H1 (cell line): Measurements from ENCODE around the gene CCNI. TPM values are rescaled to one million over a fixed set of nuclear protein-coding genes. Genes with fewer than 3 reads are reported as not detected.

ENCODE experiments used
- ASH2L ChIP-seq: fragments of 200-600, 300-600 bp; sonication (generic); IDR thresholded peaks from one replicate; pipeline ENCODE4 v1.7.1; 2017; ENCODE audit warnings: low read length
- MAFK ChIP-seq: IDR thresholded peaks from 2 replicates; pipeline ENCODE4 v1.6.1; 2012; ENCODE audit warnings: low read depth, mild to moderate bottlenecking, improper control_type of control experiment, low read length
- POU5F1 ChIP-seq: IDR thresholded peaks from 2 replicates; pipeline ENCODE4 v1.6.1; 2011; ENCODE audit warnings: low read depth, mild to moderate bottlenecking, low read length, moderate library complexity
- RXRA ChIP-seq: IDR thresholded peaks from 2 replicates; pipeline ENCODE4 v1.6.1; 2011; ENCODE audit warnings: low read depth, mild to moderate bottlenecking, low read length, moderate library complexity; ENCODE audit not compliant: insufficient read depth
- TAF1 ChIP-seq: IDR thresholded peaks from 2 replicates; pipeline ENCODE4 v1.6.1; 2011; ENCODE audit warnings: mild to moderate bottlenecking, low read depth, low read length
- ZNF274 ChIP-seq: IDR thresholded peaks from 2 replicates; pipeline ENCODE4 v1.7.0; 2012; ENCODE audit warnings: low read length, borderline replicate concordance; ENCODE audit errors: extremely low read depth
- polyA plus RNA-seq, 7 experiments: library from polyadenylated mRNA; depleted of rRNA in 3 of 7; stranded (reverse) in 5 of 7; unstranded in 2 of 7; fragments of >200 nt in 5 of 7; fragments of 200-250 nt in 2 of 7; gene quantifications; 1 replicate in 5 of 7; 2 replicates in 1 of 7; 4 replicates in 1 of 7; pipeline versions ENCODE4 v1.2.1 to v1.2.3, GENCODE V29; 2011 to 2013; ENCODE audit warnings: missing spikeins in 2 of 7, mixed read lengths in 2 of 7
- total RNA-seq: library from RNA; stranded (reverse); fragmentation: NEBNext Ultra II Directional; extraction: Animal tissue kit (Norgen Biotek cat#: 25700); gene quantifications from 2 replicates; pipeline ENCODE4 v1.2.1, GENCODE V29; 2021

The CCNI gene
- total and polyA plus RNA-seq, 2 of the 8 experiments (the other 6 are each of a cell fraction or from before 2014, with no cell fraction given), result 97.8 to 234 TPM

- TF ChIP-seq RXRA, result no peak
- no peak for TF ChIP-seq ZNF274
- TF ChIP-seq POU5F1, result no peak
- TF ChIP-seq MAFK, result no peak
- TF ChIP-seq ASH2L, result no peak
- TF ChIP-seq TAF1, result no peak
Measured at GRCh38 chr4:77010841-77011354, 64.9 kb downstream of the CCNI start (continued).
